Neural cell (in vitro differentiated cells): ENCODE results near the gene GRM5.
"Not testable (repeated sequence)": the region's sequence is repeated elsewhere in the genome, so short reads cannot be mapped to it uniquely, and the experiment has no call there.

Experiments used
- EZH2 ChIP-seq: fragments of 200-600, 300-800 bp; shearing (Covaris generic), sonication (generic); IDR thresholded peaks from 2 replicates; pipeline ENCODE4 v1.6.1; 2014; ENCODE audit warnings: antibody characterized with exemption, low read length, borderline replicate concordance, mild to moderate bottlenecking; ENCODE audit not compliant: insufficient read depth, poor library complexity, severe bottlenecking
- POLR2AphosphoS5 ChIP-seq: IDR thresholded peaks from 2 replicates; pipeline ENCODE4 v1.6.1; 2012

DNA sequence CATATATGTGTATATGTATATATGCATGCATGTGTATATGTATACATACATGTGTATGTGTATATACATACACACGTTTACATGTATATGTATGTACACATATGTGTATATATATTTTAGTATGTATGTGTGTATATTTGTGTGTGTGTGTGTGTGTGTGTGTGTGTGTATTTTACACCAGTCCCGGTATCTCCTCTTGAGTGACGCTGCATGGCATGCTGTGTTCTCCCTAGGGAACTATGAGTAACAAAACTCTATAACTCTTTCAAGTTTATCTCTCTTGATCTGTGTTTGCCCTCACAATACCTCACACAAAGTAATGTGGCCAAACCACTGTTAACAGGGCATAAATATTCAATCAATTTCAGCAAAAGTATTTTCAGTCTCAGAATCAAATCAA lies 19.2 kb upstream of the GRM5 start:
- not testable (repeated sequence) for TF ChIP-seq POLR2AphosphoS5, EZH2
